NAMALWA (cell line): ENCODE results near the gene ATL2.
A peak's percentile ranks its signal among the peaks of the same experiment; 100 is the strongest.
"Not testable (repeated sequence)": the region's sequence is repeated elsewhere in the genome, so short reads cannot be mapped to it uniquely, and the experiment has no call there.

Experiments used
- DNase-seq: peaks from one replicate; pipeline ENCODE4 v3.0.0-alpha.2; 2015; ENCODE audit warnings: low spot score

The ATL2 gene

DNA sequence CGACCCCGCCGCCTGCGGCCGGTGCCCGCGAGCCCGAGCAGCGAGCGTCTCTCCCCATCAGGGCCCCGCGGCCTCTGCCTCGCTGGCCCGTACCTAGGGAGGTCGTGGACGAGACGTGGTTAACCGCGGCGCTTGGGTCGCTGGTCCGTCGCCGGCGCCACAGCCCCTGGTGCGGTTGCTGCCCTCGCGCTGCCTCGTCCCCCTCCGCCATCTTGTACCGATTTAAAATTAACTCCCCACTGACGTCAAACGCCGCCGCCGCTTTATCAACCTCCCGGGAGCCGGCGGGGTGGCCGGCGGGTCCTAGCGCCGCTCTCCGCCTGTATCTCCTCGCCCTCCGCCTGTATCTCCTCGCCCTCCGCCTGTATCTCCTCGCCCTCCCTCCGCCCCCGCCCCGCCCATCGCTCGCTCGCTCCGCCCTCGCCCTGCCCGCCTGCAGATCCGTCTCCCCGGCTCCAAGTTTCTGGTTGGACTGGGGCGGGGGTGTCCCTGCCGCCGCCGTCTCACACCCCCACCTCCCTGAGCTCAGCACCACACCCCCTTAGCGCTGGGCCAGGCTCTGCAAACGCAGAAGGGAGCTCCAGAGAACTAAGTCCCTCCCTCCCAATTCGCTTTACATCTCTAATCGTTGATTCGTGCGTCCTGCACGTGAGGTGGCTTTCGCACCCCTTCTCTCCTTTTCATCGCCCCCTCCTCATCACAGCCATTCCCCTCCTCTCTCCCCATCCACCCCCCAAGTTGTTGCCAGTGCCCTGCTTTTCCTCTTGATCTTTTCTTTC, at the start of gene ATL2:
TSS of gene ATL2 (minus strand) at position 224 of the 779 bp plus-strand sequence. CDS start at position 211, 13 bp downstream.
- peak; percentile 94 for DNase-seq

DNA sequence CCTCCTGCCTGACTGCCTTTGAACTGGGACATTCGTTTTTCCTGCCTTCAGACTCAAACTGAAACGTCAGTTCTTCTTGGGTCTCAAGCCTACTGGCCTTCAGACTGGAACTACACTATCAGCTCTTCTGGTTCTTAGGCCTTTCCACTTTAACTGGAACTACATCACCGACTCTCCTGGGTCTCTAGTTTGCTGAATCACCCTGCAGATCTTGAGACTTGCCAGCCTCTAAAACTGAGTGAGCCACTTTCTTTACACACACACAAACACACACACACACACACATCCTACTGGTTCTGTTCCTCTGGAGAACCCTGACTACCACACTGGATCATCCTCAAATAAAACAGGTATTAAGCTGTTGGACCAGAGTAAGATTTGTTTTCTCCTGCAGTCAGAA, 46.7 kb upstream of the ATL2 start:
- DNase-seq, result no peak

- DNase-seq, result no peak
These were observed 44.4 kb upstream of the ATL2 start for GRCh38 chr2:38421274-38422056.

DNA sequence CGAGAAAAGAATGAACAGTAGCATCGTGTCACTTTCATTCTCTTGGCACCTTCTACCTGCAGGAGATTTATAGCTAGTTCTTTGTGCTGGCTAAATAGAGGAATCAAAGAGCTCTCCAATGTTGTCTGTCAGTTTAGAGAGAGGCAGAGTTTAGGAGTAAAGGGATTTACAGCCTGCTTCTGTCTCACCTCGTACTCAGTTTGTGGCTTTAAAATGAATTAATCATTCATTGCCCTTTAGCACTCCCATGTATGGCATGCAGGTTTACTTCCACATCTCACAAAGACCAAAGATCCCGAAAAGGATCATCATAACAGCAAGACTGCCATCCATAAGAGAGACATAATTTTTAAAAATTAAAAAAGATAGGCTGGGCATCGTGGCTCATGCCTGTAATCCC, 42.4 kb upstream of the ATL2 start:
- no peak for DNase-seq

- no peak for DNase-seq
These were observed 41.7 kb upstream of the ATL2 start for GRCh38 chr2:38418735-38419134.

DNA sequence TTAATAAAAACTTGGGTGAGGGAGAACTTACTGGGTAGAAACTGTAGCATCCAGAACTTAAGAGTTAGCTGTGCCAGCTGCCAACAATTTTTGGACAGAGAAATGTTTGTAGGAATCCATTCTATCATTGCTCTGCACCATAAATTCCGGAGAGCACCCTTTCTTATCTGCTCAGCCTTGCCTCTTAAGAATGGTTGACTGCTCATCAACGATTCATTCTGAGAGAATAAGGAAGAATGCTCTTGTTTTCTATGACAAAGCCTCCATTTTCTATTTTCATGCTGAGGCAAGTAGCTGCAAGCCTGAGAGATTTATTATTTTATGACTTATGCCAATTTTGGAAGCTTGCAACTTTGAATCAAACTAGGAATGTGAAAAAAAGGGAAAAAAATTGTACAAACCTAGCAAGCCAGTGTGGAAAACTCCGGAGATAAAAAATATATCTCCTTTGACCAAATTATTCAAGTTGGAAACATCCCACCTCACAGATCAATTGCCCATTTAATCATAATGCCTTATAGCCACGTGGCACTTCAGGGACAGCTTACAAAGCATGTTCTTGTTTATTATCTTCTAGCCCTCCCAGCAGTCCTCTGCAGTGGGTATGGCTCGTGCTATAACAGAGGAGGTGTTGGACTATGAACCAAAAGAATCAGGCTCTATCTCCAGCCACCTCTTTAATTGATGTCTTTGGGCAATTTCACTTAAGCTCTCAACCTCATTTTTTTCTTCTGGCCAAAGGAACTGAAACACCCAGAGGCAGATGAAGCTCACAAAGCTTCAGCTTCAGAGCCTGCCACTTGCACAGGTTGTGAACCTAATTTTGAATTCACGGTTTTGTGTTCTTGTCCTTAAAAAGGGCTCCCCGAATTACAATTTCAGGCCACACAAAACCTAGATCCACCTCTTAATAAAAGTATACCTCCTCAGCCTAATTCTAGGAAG, 40.9 kb upstream of the ATL2 start:
- DNase-seq, result no peak

DNA sequence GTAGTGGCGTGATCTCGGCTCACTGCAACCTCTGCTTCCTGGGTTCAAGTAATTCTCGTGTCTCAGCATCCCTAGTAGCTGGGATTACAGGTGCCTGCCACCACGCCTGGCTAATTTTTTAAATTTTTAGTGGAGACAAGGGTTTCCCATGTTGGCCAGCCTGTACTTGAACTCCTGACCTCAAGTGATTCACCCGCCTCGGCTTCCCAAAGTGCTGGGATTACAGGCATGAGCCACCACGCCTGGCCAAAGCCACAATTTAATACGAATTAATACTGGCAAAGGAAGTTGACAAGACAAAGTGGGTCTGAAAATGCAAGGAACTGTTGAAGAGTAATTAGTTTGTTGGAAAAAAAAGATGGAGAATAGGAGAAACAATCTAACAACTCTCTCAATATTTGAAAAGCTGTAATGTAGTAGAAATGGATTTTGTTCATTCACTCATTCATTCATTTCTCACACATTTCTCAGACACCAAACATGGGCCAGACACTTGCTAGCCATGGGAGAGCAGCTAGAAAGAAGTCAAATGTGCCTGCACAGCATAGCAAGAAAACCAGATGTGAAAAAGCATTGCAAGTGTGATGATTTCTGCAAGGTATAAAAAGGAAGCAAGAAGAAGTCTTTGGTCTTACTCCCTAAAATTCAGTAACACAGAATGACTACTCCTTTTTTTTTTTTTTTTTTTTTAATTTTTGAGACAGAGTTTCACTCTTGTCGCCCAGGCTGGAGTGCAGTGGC, 39.4 kb upstream of the ATL2 start:
- no peak for DNase-seq

GRCh38 chr2:38415728-38416291, 38.7 kb upstream of the ATL2 start:
- peak; percentile 27 for DNase-seq

GRCh38 chr2:38415023-38415422, 38.0 kb upstream of the ATL2 start:
- DNase-seq, result no peak

GRCh38 chr2:38412235-38412871, 35.3 kb upstream of the ATL2 start:
- not testable (repeated sequence) for DNase-seq

DNA sequence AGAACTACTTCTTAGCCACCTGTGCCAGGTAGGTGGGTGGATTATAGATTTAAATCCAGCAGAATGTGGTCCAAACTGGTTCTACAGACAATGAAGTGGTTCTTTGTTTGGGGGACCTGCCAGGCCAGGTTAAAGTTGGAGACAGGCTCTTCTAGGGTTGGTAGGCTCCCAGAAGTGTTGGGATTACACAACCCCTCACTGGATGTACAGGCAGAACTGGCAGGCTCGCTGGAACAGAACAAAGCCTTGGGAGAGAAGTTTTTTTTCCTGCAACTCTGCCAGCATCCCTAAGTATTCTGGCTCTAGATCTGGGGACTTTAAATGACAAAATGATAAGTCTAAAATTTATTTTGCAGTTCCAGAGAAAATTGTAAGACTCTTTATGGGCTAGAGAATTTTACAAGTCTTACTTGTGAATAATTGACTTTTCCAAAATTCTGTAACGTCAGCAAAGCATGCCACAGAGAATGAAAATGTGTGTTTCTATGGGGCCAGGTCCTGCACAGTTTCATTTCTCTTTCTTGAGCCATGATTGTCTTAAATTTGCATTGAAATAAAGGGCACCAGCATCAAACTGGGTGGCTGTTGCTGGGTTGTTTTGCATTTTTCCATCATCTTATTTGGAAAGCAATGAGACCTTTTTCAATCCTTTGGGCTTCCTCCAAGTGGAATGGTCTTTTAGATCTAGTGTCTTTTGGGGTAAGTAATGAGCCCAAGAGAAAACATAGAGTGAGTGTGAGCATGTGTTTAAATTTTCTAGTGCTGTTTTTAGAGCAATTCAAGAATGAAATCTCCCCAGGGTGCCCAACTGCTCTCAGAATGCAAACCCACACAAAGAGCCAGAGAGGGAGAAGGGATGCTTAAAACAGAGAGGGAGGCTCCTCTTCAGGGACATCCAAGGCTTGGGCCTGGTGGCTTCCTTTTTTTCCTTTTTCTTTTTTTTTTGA, 32.4 kb upstream of the ATL2 start:
- peak; percentile 60 for DNase-seq

DNA sequence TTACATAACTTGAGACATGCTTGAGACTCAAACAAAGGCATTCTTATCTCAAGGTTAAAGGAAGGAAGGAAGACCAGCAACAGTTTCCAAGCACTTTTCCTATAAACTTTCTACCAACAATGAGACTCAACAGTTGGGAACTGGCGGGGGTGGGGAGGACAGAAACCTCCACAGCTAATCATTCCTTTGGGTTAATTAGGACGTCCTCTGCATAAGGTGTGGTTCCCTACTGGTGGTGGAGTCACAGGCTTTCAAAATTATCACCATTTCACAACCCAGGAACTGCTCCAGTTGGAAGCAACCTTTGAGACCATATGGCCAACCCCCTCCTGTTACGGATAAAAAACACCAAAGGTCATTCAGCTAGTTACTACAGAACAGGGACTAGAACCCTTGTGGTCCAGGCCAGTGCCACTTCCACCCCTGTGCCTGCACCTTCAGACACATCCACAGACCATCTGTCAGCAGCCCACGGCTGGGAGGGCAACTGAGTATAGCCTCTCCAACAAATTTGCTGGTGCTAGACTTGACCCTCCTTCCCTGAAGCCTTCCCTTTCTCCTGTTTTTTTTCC, 30.1 kb upstream of the ATL2 start:
- DNase-seq, result no peak

DNA sequence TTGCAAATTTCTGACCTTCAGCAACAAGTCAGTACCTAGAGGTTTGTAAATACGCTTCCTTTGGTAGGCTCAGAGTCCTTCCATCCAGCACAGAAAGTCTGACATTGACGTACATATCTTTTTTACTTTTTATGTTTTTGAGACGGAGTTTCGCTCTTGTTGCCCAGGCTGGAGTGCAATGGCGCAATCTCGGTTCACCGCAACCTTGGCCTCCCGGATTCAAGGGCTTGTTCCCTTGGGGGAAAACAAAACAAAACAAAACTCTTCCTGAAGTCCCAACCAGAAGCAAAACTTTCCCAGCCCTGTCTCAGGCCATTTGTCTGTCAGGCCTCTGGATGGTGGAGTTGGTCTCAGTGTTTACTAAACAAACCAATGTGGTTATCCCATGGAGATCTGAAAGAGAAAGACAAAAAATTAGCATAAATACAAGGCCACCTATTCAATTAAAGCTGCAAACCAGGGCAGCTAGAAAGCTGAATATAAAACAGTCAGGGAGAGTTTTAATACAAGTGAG, 29.6 kb upstream of the ATL2 start:
- DNase-seq, result no peak

- DNase-seq, result no peak
These were observed 29.0 kb upstream of the ATL2 start for GRCh38 chr2:38405917-38406596.

GRCh38 chr2:38400513-38400912, 23.4 kb upstream of the ATL2 start:
- DNase-seq, result no peak

DNA sequence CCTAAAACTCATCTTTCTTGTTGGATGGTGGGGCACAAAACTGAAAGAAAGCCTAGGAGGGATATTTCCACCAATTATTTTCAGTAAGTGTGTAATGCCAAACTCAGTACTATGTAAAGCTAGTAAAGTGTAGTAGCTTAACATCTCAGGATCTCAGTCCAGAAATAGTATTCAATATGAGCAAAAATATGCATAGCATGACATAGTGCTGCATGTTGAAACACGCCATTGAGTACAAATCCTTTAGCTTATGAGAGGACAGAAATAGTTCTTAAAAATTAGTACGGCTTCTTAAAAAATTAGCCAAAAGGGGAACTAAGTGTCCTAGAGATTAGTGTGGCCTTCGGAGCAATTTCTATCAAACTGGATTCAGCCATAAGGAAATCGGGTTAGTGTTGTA, 21.7 kb upstream of the ATL2 start:
- no peak for DNase-seq

- no peak for DNase-seq
These were observed 17.8 kb upstream of the ATL2 start for GRCh38 chr2:38394903-38395341.

DNA sequence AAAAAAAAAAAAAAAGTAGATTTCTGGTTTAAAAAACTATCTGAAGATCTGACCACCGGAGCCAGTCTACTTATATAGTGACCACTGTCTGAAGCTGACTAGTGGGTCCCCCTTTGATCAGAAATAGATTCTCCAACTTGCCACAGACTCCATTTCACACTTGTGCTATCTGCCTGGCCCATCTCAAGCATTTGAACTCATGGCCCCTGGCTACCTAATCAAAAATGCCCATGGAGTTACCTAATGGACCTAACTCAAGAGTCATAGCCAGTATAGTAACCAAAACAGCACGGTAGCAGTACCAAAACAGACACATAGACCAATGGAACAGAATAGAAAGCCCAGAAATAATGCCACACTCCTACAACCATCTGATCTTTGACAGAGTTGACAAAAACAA, 17.0 kb upstream of the ATL2 start:
- DNase-seq, result no peak
